ENCODE results near the gene MACIR. TPM values are rescaled to one million over a fixed set of nuclear protein-coding genes. Genes with fewer than 3 reads are reported as not detected.
A peak's percentile ranks its signal among the peaks of the same experiment; 100 is the strongest.

MACIR gene, protein sequence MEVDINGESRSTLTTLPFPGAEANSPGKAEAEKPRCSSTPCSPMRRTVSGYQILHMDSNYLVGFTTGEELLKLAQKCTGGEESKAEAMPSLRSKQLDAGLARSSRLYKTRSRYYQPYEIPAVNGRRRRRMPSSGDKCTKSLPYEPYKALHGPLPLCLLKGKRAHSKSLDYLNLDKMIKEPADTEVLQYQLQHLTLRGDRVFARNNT
- total RNA-seq = 5.5 TPM
- long read RNA-seq, transcript C5orf30-201 (3 exons, 3,049 nt) = major isoform, 11 of 14 reads
- long read RNA-seq, partial matches to known transcripts = 3 of 14 reads
- long read RNA-seq, other reads (novel, unspliced or antisense) = 0 of 14 reads

DNA sequence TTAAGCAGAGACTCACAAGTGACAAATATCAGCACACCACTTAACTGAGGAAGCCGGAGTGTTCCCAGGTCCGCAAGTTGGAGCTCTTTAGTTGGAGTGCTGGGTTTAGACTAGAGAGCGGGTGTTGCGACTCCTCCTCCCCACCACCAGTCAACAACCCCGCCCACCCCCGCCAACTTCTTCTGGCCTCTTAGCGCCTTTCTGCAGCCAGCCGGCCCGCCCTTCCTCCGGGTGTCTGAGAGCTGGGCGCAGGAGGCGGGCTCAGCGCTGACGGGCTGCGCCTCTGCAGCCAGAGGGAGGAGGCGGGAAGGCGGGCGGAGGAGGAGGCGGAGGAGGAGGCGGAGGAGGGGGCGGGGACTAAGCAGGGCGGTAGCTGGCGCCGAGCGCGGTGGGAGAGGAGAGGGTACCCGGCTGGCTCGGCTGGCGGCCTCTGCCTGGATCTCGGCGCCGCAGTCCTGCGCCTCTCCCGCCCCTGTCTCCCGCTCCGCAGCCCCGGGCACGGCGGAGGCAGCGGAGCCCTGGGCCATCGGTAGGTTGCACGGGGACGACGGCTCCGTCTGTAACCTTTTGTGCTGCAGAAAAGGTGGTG lies at the start of gene MACIR:
Gene MACIR (plus strand): TSS at position 396 of the 589 bp plus-strand sequence. CDS start 17,157 bp downstream, outside the sequence.
- Histone ChIP-seq H3K9me3 (replicated peaks) (no peaks in the 10 kb centered on the region), H3K4me1 (peaks cover 49% of the 10 kb centered on the region), H3K27ac (replicated peaks) (peak within 1 kb of the TSS; percentile 92), H3K36me3 (no peaks in the 10 kb centered on the region), H3K27me3 (ENCODE audit: low read depth) (no peaks in the 10 kb centered on the region), H3K4me3 (peak within 1 kb of the TSS; percentile 96)
- TF ChIP-seq, protein P1, sequence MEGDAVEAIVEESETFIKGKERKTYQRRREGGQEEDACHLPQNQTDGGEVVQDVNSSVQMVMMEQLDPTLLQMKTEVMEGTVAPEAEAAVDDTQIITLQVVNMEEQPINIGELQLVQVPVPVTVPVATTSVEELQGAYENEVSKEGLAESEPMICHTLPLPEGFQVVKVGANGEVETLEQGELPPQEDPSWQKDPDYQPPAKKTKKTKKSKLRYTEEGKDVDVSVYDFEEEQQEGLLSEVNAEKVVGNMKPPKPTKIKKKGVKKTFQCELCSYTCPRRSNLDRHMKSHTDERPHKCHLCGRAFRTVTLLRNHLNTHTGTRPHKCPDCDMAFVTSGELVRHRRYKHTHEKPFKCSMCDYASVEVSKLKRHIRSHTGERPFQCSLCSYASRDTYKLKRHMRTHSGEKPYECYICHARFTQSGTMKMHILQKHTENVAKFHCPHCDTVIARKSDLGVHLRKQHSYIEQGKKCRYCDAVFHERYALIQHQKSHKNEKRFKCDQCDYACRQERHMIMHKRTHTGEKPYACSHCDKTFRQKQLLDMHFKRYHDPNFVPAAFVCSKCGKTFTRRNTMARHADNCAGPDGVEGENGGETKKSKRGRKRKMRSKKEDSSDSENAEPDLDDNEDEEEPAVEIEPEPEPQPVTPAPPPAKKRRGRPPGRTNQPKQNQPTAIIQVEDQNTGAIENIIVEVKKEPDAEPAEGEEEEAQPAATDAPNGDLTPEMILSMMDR (IDR thresholded peaks at IDR 0.05; ENCODE audit: borderline replicate concordance) = peak; percentile 36
- intact Hi-C loops (cut with micrococcal nuclease) = no loop called here
- DNase-seq = peak; percentile 98

DNA sequence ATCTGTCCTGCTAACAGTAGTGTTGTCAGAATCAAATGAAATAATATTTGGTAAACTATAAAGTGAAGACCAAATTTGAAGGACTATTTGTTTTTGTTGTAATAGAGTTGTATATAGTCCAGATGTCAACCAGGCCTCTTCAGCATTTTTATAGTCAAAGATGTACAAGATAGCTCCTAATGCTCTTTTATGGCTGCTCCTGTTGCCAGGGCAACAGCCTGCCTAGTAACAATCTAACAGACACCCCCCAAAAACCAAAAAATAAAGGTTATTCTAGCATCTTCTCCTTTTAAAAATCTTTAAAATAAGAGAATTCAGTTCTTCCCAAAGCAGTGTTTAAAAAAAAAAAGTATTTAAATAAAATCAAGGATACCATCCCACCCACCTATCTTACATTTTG lies 49.5 kb upstream of the MACIR start:
- peaks cover 26% of the 10 kb centered on the region for H3K36me3 ChIP-seq
- H3K4me3 ChIP-seq = no peak overlapping the region
- no peak for DNase-seq
- peaks cover 17% of the 10 kb centered on the region for H3K4me1 ChIP-seq
- peaks cover 4% of the 10 kb centered on the region for H3K9me3 ChIP-seq (replicated peaks)
- H3K27ac ChIP-seq (replicated peaks) = no peak overlapping the region
- TF ChIP-seq, protein P1 (IDR thresholded peaks at IDR 0.05; ENCODE audit: borderline replicate concordance) = no peak
- H3K27me3 ChIP-seq (ENCODE audit: low read depth) = no peaks in the 10 kb centered on the region
- intact Hi-C loops (cut with micrococcal nuclease) = no loop called here

DNA sequence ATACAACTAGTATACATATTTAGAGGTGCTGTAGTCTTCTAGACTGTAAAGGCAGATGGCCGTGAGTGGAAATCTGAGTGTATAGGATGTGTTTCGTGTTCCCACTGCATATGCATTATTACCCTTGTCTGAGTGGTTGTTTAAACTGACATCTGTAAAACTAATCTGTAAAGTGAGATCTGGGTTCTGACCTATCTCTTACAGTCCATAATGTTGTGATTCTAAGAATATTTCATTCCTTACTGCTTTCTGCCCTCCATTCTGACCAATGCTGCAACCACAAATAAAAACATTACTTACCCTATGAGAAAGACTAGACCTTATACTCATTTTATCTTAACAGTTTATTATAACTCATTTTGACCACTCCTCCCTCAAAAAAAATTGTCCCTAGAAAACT lies 47.6 kb upstream of the MACIR start:
- intact Hi-C loops (cut with micrococcal nuclease) = no loop called here
- Histone ChIP-seq H3K9me3 (replicated peaks) (no peaks in the 10 kb centered on the region), H3K27me3 (ENCODE audit: low read depth) (no peaks in the 10 kb centered on the region), H3K36me3 (peaks cover 8% of the 10 kb centered on the region), H3K27ac (replicated peaks) (no peak overlapping the region), H3K4me1 (peaks cover 25% of the 10 kb centered on the region), H3K4me3 (no peak overlapping the region)
- TF ChIP-seq, protein P1 (IDR thresholded peaks at IDR 0.05; ENCODE audit: borderline replicate concordance) = no peak
- no peak for DNase-seq

DNA sequence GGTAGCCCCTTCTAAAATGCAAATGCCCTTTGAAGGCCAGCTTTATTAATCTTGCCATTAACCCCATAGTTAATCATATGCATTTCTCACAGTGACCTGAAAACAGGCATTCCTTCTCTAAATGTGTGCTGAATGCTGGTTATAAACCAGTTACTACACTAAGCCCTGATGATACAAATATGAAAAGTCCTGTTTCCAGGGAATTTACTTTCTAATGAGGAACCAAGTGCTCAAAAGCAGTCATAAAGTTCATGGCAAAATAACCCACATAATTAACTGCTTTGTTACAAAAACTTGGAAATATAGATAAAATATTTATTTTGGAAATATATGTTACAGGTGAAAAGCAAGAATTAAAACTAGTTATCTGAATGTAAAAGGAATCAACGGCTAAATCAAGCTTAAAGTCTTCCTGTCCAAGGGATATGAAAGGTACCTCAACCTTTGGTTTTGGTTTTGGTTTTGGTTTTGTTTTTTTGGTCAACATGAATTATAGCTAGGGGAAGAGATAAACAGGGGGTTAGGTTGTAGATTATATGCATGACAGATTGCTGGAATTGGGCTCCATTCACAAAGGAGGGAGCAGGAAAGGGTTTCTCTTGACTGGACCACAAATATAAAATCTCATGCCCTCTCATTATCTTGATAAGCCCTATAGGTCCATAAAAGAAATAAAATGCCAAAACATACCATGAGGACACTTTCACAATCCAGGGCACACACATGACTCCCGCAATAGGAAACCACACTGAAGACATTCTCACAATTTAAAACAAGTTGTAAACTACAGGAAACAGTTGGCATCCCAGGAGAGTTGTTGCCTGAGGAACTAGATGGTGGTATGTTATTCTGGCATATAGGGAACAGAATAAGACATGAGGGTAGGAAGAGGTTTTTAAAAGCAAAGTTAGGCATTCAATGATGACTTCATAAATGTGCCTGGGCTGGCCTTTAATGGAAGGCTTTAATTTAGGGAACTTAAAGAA lies 46.7 kb upstream of the MACIR start:
- Histone ChIP-seq H3K27ac (replicated peaks) (no peak overlapping the region), H3K9me3 (replicated peaks) (no peaks in the 10 kb centered on the region), H3K4me3 (no peak overlapping the region), H3K36me3 (no peaks in the 10 kb centered on the region), H3K4me1 (peaks cover 28% of the 10 kb centered on the region), H3K27me3 (ENCODE audit: low read depth) (no peaks in the 10 kb centered on the region)
- intact Hi-C loops (cut with micrococcal nuclease) = no loop called here
- DNase-seq = no peak
- TF ChIP-seq, protein P1 (IDR thresholded peaks at IDR 0.05; ENCODE audit: borderline replicate concordance) = no peak

DNA sequence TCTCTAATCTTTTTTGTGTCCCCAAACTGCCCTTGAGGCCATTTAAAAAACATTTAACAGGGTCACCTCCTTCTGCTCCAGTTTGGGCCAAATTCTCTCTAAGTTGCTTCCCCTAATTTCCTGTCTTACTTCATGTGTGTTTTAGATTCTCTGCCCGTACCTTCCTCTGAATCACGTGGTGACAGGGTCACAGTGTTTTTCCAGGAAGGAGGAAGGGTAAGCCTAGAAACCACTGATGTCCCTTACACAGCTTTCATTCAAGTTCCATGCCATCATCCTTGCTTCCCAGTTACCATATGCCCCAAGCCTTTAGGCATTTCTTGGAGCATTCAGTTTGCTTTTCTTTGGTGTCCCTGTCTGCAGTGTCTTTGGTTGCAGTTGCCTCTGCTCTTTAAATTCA lies 42.4 kb upstream of the MACIR start:
- DNase-seq = no peak
- TF ChIP-seq, protein P1 (IDR thresholded peaks at IDR 0.05; ENCODE audit: borderline replicate concordance) = no peak
- intact Hi-C loops (cut with micrococcal nuclease) = no loop called here
- Histone ChIP-seq H3K36me3 (no peaks in the 10 kb centered on the region), H3K9me3 (replicated peaks) (no peaks in the 10 kb centered on the region), H3K27ac (replicated peaks) (no peak overlapping the region), H3K27me3 (ENCODE audit: low read depth) (no peaks in the 10 kb centered on the region), H3K4me1 (peaks cover 16% of the 10 kb centered on the region), H3K4me3 (no peak overlapping the region)
